ENCODE results near the gene B3GNT3.

- no peak for TF ChIP-seq CTCF (IDR thresholded peaks at IDR 0.05; ENCODE audit: low read length)
- TF ChIP-seq EZH2 (optimal IDR thresholded peaks at IDR 0.05; ENCODE audit: low read depth, low read length) = no peak
- TF ChIP-seq EZH2phosphoT487 (IDR thresholded peaks at IDR 0.05; ENCODE audit: low read length) = no peak
These were observed 2.0 kb downstream of the B3GNT3 start for GRCh38 chr19:17796838-17797423.

All from MM.1S (cell line).